Activated CD8-positive, alpha-beta T cell treated with anti-CD3 and anti-CD28 coated beads for 36 hours (primary cell): ENCODE data around the gene TREX2. TPM values are rescaled to one million over a fixed set of nuclear protein-coding genes. Genes with fewer than 3 reads are reported as not detected.
A peak's percentile ranks its signal among the peaks of the same experiment; 100 is the strongest.

Experiments used
- ATAC-seq: fragments of 200-7000 bp; cut with Tn5 transposase; one replicate; pipeline ENCODE4 v1.10.0; 2021; ENCODE audit warnings: mild to moderate bottlenecking, moderate library complexity
- CTCF ChIA-PET: fragments of 350-600 bp; sonication (Branson Sonifier 250); formaldehyde crosslinking; loops from one replicate; lab custom pipeline; 2021; ENCODE audit warnings: antibody characterized with exemption; lab: Charles Lee
- POLR2A ChIA-PET: fragments of 350-600 bp; sonication (Branson Sonifier 250); formaldehyde crosslinking; loops from one replicate; lab custom pipeline; 2021; ENCODE audit warnings: antibody characterized with exemption; lab: Charles Lee
- DNase-seq: peaks from one replicate; pipeline ENCODE4 v3.0.0-alpha.2; 2020
- H3K27ac Mint-ChIP-seq: one replicate; pipeline ENCODE4 v1.8.0; 2021; ENCODE audit warnings: mild to moderate bottlenecking, mixed read lengths
- H3K27me3 Mint-ChIP-seq: one replicate; pipeline ENCODE4 v1.8.0; 2021; ENCODE audit warnings: mixed read lengths
- H3K36me3 Mint-ChIP-seq: one replicate; pipeline ENCODE4 v1.8.0; 2021; ENCODE audit warnings: low read depth, mixed read lengths
- H3K4me1 Mint-ChIP-seq: one replicate; pipeline ENCODE4 v1.8.0; 2021; ENCODE audit warnings: low read depth, mixed read lengths
- H3K4me3 Mint-ChIP-seq: one replicate; pipeline ENCODE4 v1.8.0; 2021; ENCODE audit warnings: mild to moderate bottlenecking, moderate library complexity, mixed read lengths
- H3K9me3 Mint-ChIP-seq: one replicate; pipeline ENCODE4 v1.8.0; 2021; ENCODE audit warnings: mixed read lengths
- intact Hi-C: fragments of 100-400 bp; cut with micrococcal nuclease; formaldehyde crosslinking; loops from one replicate; pipeline ENCODE4 v1.10.0; 2022
- total RNA-seq, 2 experiments: library from RNA; stranded (reverse); gene quantifications; one replicate each; pipeline ENCODE4 v1.2.3, GENCODE V29; 2021
- TF ChIP-seq, protein P1 (sequence below): fragments of 200-600 bp; IDR thresholded peaks from one replicate; pipeline ENCODE4 v1.8.0; 2022; ENCODE audit warnings: antibody characterized with exemption, mild to moderate bottlenecking

The TREX2 gene
- total RNA-seq, 2 experiments from 2014 or later: 0.78 to 1.4 TPM

DNA sequence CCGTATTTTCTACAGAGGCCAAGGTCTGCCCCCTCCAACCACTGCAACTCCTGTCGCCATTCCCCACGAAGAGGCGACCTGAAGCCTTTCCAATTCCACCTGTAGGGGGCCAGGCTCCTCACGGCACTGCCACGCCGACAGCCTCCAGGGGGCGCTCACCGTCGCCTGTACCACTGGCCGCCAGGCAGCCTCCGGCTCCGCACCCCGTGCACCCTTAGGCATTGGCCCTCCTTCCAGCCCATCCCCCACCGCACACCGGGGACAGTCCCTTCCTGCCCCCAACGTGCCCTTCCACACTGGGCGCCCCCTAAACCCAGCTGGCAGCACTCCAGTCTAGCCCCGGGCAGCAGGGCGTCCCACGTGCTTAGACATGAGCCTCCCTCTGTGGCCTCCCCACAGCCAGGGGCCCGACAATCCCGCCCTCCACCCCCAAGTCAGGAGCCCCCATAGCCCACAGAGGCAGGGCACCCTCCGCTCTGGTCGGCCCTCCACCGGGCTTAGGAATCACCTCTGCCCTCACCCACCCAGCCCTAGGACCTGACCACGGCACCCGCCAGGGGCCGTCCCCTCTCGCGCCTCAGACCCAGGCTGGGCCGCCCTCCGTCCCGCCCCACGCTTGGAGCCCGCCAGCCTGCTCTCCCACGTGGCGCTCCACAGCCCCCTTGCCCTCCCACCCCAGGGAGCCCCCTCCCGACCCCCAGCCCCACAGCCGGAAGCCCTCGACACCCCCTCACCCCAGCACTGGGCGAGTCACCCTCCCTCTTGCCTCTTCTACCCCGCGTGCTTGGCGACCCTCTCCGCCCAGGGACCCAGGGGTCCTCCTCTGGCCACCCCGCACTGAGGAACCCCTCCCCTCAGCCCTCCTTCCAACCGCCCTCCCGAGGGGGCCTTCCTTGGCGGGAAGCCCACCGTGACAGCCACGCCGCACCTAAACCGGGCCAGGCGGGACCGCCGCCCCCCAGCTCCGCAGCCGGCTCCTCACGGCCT, 45.4 kb downstream of the TREX2 start:
- ATAC-seq (peak; percentile 80), DNase-seq (peak; percentile 64)
- POLR2A ChIA-PET: no interaction called here
- TF ChIP-seq, protein P1, sequence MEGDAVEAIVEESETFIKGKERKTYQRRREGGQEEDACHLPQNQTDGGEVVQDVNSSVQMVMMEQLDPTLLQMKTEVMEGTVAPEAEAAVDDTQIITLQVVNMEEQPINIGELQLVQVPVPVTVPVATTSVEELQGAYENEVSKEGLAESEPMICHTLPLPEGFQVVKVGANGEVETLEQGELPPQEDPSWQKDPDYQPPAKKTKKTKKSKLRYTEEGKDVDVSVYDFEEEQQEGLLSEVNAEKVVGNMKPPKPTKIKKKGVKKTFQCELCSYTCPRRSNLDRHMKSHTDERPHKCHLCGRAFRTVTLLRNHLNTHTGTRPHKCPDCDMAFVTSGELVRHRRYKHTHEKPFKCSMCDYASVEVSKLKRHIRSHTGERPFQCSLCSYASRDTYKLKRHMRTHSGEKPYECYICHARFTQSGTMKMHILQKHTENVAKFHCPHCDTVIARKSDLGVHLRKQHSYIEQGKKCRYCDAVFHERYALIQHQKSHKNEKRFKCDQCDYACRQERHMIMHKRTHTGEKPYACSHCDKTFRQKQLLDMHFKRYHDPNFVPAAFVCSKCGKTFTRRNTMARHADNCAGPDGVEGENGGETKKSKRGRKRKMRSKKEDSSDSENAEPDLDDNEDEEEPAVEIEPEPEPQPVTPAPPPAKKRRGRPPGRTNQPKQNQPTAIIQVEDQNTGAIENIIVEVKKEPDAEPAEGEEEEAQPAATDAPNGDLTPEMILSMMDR: peak; percentile 72
- Mint-ChIP-seq H3K4me1 (no peaks in the 10 kb centered on the region), H3K36me3 (no peaks in the 10 kb centered on the region), H3K4me3 (no peak overlapping the region), H3K27ac (no peak overlapping the region), H3K27me3 (no peaks in the 10 kb centered on the region), H3K9me3 (no peaks in the 10 kb centered on the region)
- intact Hi-C loops: no loop called here
- CTCF ChIA-PET: no interaction called here

DNA sequence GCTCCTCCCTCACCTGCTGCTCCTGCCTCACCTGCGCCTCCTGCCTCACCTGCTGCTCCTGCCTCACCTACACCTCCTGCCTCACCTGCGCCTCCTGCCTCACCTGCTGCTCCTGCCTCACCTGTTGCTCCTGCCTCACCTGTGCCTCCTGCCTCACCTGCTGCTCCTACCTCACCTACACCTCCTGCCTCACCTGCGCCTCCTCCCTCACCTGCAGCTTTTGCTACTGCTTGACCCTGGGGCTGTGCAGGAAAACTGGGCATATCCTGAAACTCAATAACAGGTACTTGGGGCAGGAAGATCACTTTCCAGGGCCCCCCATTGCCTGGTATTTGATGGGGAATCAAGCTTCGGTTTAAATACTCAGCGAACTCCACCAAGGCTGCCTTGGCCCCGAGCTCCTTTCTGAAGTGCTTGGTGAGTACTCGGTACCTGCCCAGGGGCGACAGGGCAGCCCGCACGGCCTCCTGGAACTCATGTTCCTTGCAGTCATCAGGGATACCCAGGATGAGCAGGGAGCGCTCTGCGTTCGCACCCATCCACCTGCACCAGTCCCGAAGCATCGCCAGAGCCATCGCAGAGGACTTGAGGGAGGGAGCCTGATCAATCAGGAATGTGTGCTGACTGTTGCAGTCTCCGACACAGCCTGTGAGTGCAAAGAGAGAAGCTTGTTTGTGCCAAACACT, 47.4 kb downstream of the TREX2 start:
- TF ChIP-seq, protein P1: no peak
- ChIA-PET POLR2A (no interaction called here), CTCF (interaction anchor here (0.6 kb wide), 1 partner anchor 12 kb away, joined by 3 read pairs; no protein-coding TSS in a partner anchor)
- no peak for DNase-seq
- no peak overlapping the region for H3K4me3 Mint-ChIP-seq
- H3K27me3 Mint-ChIP-seq: no peaks in the 10 kb centered on the region
- ATAC-seq: no peak
- intact Hi-C loops: no loop called here
- H3K9me3 Mint-ChIP-seq: no peaks in the 10 kb centered on the region
- no peak overlapping the region for H3K27ac Mint-ChIP-seq
- H3K36me3 Mint-ChIP-seq: no peaks in the 10 kb centered on the region
- no peaks in the 10 kb centered on the region for H3K4me1 Mint-ChIP-seq

DNA sequence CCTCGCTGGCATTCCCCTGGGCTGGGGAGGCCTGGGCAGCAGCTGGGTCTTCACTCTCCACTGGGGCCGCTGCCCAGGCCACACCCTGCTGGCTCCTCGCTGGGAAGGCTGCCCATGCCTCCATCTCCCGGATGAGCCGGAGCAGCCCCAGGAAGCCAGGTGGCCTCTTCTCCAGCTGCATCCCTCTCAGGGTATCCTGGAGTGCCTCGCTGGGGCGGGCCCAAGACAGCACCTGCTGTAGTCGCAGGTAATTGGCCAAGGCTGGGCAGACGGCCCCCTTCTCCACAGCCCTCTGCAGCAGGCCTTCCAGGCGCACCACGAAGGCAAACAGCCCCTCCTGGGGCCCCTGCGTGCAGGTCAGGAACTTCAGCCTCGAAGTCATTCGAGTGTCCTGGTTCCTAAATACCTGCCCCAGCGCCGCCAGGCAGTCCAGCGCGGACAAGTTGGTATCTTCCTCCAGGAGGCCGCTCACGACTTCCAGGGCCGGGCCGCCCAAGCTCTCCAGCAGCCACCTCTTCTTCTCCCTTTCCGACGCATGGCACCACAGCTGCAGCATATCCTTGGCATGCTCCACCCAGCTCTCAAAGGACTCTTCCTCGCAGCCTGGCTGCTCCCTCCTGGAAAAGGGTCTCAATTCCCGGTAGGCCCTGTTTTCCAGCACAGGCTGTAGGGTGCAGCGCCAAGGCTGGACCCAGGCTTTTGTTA, 48.4 kb downstream of the TREX2 start:
- Mint-ChIP-seq H3K9me3 (no peaks in the 10 kb centered on the region), H3K4me3 (no peak overlapping the region), H3K36me3 (no peaks in the 10 kb centered on the region), H3K27ac (no peak overlapping the region), H3K27me3 (no peaks in the 10 kb centered on the region), H3K4me1 (no peaks in the 10 kb centered on the region)
- no peak for ATAC-seq
- CTCF ChIA-PET: no interaction called here
- TF ChIP-seq, protein P1: no peak
- DNase-seq: no peak
- intact Hi-C loops: no loop called here
- POLR2A ChIA-PET: no interaction called here

DNA sequence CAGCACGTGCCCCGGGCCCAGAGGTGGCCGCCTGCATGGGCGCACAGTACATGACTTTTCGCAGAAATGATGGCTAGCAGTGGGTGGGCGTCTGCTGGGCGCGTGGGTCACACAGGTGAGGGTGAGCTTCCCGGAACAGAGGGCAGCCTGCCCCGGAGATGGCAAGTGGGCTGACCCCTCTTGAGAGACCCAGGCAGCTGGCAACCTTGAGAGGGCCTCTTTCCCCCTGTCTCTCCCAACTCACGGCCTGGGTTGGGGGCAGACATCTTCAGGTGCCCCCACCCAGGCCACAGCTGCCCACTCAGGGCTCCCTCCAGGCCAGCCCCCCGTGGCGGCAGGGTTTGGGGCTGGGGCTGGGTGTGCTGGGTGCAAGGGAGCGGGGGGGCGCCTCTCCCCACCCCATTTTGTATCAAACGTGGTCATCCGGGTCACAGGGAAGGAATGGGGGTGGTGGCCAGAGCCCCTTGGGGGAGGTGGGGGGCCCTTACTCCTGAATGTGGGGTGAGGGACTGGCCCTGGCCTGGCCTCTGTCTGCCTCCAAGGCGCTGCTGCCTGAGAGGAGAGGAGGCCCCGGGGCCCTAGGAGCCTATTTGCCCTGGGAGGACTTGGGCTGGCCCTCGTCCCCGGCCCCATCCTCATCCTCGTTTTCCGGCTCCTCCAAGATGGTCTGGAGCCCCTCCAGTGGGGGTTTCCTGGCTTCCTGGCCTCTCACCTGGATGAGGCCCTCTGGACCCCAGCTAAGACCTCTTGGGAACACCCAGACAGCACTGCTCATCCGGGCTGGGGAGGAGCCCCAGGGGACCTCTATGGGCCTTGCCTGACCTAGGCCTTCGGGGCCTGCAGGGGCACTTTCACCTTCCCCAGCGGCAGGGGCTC, 49.3 kb downstream of the TREX2 start:
- no peaks in the 10 kb centered on the region for H3K27me3 Mint-ChIP-seq
- H3K27ac Mint-ChIP-seq: no peak overlapping the region
- H3K4me3 Mint-ChIP-seq: no peak overlapping the region
- TF ChIP-seq, protein P1: no peak
- CTCF ChIA-PET: no interaction called here
- H3K36me3 Mint-ChIP-seq: no peaks in the 10 kb centered on the region
- H3K9me3 Mint-ChIP-seq: no peaks in the 10 kb centered on the region
- intact Hi-C loops: no loop called here
- DNase-seq (no peak), ATAC-seq (no peak)
- POLR2A ChIA-PET: no interaction called here
- no peaks in the 10 kb centered on the region for H3K4me1 Mint-ChIP-seq
